GM12878 (cell line): ENCODE measurements around the gene ZNF511. TPM values are rescaled to one million over a fixed set of nuclear protein-coding genes. Genes with fewer than 3 reads are reported as not detected.

Source experiments
- ATAC-seq: fragments of 200-7000 bp; cut with Tn5 transposase; 3 replicates; pipeline ENCODE4 v1.9.1; 2020; ENCODE audit warnings: mild to moderate bottlenecking, moderate library complexity
- BruUV-seq: library from RNA; stranded (reverse); fragments of 400-500 nt; replicated peaks from 2 replicates; lab custom pipeline; 2021; lab: Mats Ljungman, UMichigan
- CTCF ChIA-PET: fragments of 300-600 bp; sonication (Branson Sonifier 250); formaldehyde crosslinking; extraction: SDS; loops from one replicate; lab custom pipeline; 2021; ENCODE audit warnings: inconsistent platforms; lab: Yijun Ruan, JAX
- POLR2A ChIA-PET: fragments of 350-600 bp; formaldehyde crosslinking; extraction: SDS; loops from one replicate; lab custom pipeline; 2021; ENCODE audit warnings: inconsistent platforms; lab: Charles Lee
- RAD21 ChIA-PET: fragments of 300-600 bp; sonication (Branson Sonifier 250); formaldehyde crosslinking; loops from one replicate; lab custom pipeline; 2023; ENCODE audit warnings: antibody characterized with exemption; ENCODE audit not compliant: unreplicated experiment; lab: Charles Lee
- SMC1A ChIA-PET: fragments of 300-600 bp; sonication (Branson Sonifier 250); formaldehyde crosslinking; loops from one replicate; lab custom pipeline; 2023; ENCODE audit not compliant: unreplicated experiment, uncharacterized antibody; lab: Charles Lee
- DNase-seq: peaks from one replicate; pipeline ENCODE4 v3.0.0-alpha.2; 2011; ENCODE audit warnings: low read depth, low spot score
- FAIRE-seq: peaks from 3 replicates; lab custom pipeline; 2011; peaks lifted over from hg19 to GRCh38; lab: Jason Lieb, UNC
- H2AFZ ChIP-seq: 2 replicates; pipeline ENCODE4 v1.6.0; 2011; ENCODE audit warnings: low read depth, low read length, control low read depth; ENCODE audit not compliant: control insufficient read depth
- H3K27ac ChIP-seq: 2 replicates; pipeline ENCODE4 v1.5.1; 2011; ENCODE audit warnings: control low read depth; ENCODE audit not compliant: control insufficient read depth, insufficient read depth
- H3K27me3 ChIP-seq, 2 experiments: replicated peaks in 1 of 2; 2 replicates each; pipeline versions ENCODE4 v1.6.0 to v1.6.1; 2011; ENCODE audit warnings: low read length in 1 of 2; ENCODE audit not compliant: control insufficient read depth in 2 of 2, insufficient read depth in 2 of 2
- H3K36me3 ChIP-seq, 2 experiments: 2 replicates each; pipeline ENCODE4 v1.5.1; 2011; ENCODE audit warnings: low read length in 1 of 2; ENCODE audit not compliant: control insufficient read depth in 2 of 2, insufficient read depth in 2 of 2
- H3K4me1 ChIP-seq: 2 replicates; pipeline ENCODE4 v1.6.1; 2011; ENCODE audit warnings: mild to moderate bottlenecking, low read length, moderate library complexity, mixed read lengths; ENCODE audit not compliant: control insufficient read depth, insufficient read depth
- H3K4me2 ChIP-seq: 2 replicates; pipeline ENCODE4 v1.6.0; 2011; ENCODE audit warnings: control low read depth; ENCODE audit not compliant: control insufficient read depth, insufficient read depth
- H3K4me3 ChIP-seq: fragments of 200-600 bp; sonication (generic); 2 replicates; pipeline ENCODE4 v1.5.1; 2016
- H3K79me2 ChIP-seq: 2 replicates; pipeline ENCODE4 v1.6.0; 2011; ENCODE audit warnings: low read length; ENCODE audit not compliant: control insufficient read depth, insufficient read depth
- H3K9ac ChIP-seq: 2 replicates; pipeline ENCODE4 v1.8.0; 2011; ENCODE audit warnings: low read length, control low read depth, mixed read lengths; ENCODE audit not compliant: control insufficient read depth, insufficient read depth
- H3K9me3 ChIP-seq: replicated peaks from 3 replicates; pipeline ENCODE4 v1.5.1; 2011; ENCODE audit warnings: mild to moderate bottlenecking, low read length; ENCODE audit not compliant: control insufficient read depth, insufficient read depth
- H4K20me1 ChIP-seq: 2 replicates; pipeline ENCODE4 v1.6.0; 2011; ENCODE audit not compliant: control insufficient read depth, insufficient read depth
- EP300 ChIP-seq, 2 experiments: fragments of 150-350 bp in 1 of 2; IDR thresholded peaks; 2 replicates each; pipeline ENCODE4 v1.6.1; 2011 to 2012; ENCODE audit warnings: low read depth in 2 of 2, low read length in 2 of 2, borderline replicate concordance in 1 of 2, improper control_type of control experiment in 1 of 2, inconsistent platforms in 1 of 2; ENCODE audit not compliant: control insufficient read depth in 1 of 2
- IKZF2 ChIP-seq, 2 experiments: fragments of 450-650 bp; IDR thresholded peaks; 2 replicates each; pipeline ENCODE4 v1.6.1; 2017; ENCODE audit warnings: mild to moderate bottlenecking in 2 of 2, moderate library complexity in 2 of 2
- LARP7 ChIP-seq: fragments of 450-650 bp; IDR thresholded peaks from 2 replicates; pipeline ENCODE4 v1.6.1; 2017; ENCODE audit warnings: mild to moderate bottlenecking
- MEF2B ChIP-seq: fragments of 450-650 bp; IDR thresholded peaks from 2 replicates; pipeline ENCODE4 v1.6.1; 2018; ENCODE audit warnings: mild to moderate bottlenecking, moderate library complexity; ENCODE audit not compliant: partially characterized antibody, poor library complexity, severe bottlenecking
- MTA2 ChIP-seq: fragments of 450-650 bp; IDR thresholded peaks from 2 replicates; pipeline ENCODE4 v1.6.1; 2016; ENCODE audit warnings: low read depth, mild to moderate bottlenecking, moderate library complexity
- MYC ChIP-seq: IDR thresholded peaks from 2 replicates; pipeline ENCODE4 v1.6.1; 2011; ENCODE audit warnings: mild to moderate bottlenecking, low read length, moderate library complexity, inconsistent platforms; ENCODE audit not compliant: insufficient read depth, insufficient replicate concordance, insufficient read length, severe bottlenecking
- NRF1 ChIP-seq: conservative IDR thresholded peaks from 2 replicates; pipeline ENCODE4 v1.6.1; 2011; ENCODE audit warnings: mild to moderate bottlenecking, low read depth, low read length, improper control_type of control experiment
- WGBS: methylation state at CpG from one replicate; pipeline ENCODE4 v1.1.6; 2016; ENCODE audit warnings: low lambda C conversion rate; ENCODE audit not compliant: insufficient replicate concordance, insufficient coverage; ENCODE audit errors: missing lambda C conversion rate; 5-methylcytosine and 5-hydroxymethylcytosine counted together
- in situ Hi-C: fragments of 300-500 bp; cut with MboI; formaldehyde crosslinking; loops from 9 replicates; pipeline ENCODE4 v1.14.3; 2018; ENCODE audit warnings: mixed read lengths
- intact Hi-C: fragments of 100-400 bp; cut with micrococcal nuclease; formaldehyde crosslinking; loops from one replicate; pipeline ENCODE4 v1.14.2; 2022; ENCODE audit not compliant: unreplicated experiment
- polyA plus RNA-seq, 11 experiments: library from polyadenylated mRNA; depleted of rRNA in 4 of 11; unstranded in 6 of 11; stranded (reverse) in 5 of 11; fragments of >200 nt; fragmentation: Nextera tagmentation in 4 of 11; fragmentation: Illumina TruSeq in 1 of 11; extraction: Ambion mirVana in 4 of 11; extraction: Trizol in 1 of 11; gene quantifications; 1 replicate in 1 of 11; 2 replicates in 10 of 11; pipeline versions ENCODE4 v1.2.1 to v1.2.3, GENCODE V29; 2011 to 2016; ENCODE audit warnings: inconsistent platforms in 2 of 11, missing spikeins in 2 of 11, low read depth in 1 of 11
- total RNA-seq, 4 experiments: library from RNA; depleted of rRNA in 3 of 4; stranded (reverse); fragments of >200 nt in 3 of 4; fragmentation: Illumina TruSeq in 1 of 4; extraction: Trizol in 1 of 4; gene quantifications; 2 replicates each; pipeline versions ENCODE4 v1.2.1 to v1.2.3, GENCODE V29; 2013 to 2021
- TF ChIP-seq, protein P1 (sequence below): fragments of 450-650 bp; IDR thresholded peaks from 2 replicates; pipeline ENCODE4 v1.6.1; 2017; ENCODE audit warnings: mild to moderate bottlenecking, moderate library complexity
- TF ChIP-seq, protein P2 (sequence below): fragments of 150-350 bp; IDR thresholded peaks from 2 replicates; pipeline ENCODE4 v1.6.1; 2016; ENCODE audit warnings: low read depth, low read length

Gene ZNF511
- total and polyA plus RNA-seq, 10 of the 15 experiments (the other 5 are each of a cell fraction or from before 2014, with no cell fraction given): 0.58 to 110 (median 32.0) TPM

DNA sequence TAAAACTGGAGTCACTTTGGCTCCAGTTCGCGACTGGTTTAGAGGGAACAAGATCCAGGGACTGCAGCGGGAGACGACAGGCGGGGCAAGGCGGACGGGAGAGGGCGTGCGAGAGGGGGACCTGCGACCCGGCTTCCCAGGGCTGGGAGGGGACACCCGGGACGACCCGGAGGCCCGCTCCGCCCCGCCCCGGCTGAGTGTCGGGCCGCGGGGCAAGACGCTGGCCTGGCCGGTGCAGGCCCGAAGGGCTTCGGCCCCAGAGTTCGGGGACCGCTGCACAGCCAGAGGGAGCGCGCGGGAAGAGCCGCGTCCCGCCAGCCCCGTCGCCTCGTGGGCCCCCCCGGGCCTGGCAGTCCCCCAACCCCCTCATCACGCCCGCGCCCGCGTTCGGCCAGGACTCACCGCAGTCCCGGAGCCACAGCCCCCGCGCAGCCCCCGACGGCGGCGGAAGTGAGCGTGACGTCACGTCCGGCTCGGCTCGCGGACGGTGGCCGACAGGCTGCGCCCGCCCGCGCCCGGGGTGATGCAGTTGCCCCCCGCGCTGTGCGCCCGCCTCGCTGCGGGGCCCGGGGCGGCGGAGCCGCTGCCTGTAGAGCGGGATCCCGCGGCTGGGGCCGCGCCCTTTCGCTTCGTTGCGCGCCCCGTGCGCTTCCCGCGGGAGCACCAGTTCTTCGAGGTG lies at the start of gene ZNF511, which contains the start of gene TUBGCP2 (continued):
- no peak for TF ChIP-seq MYC
- TF ChIP-seq MEF2B: no peak
- 0 out of 4 replicates have a peak, but pooled peaks of 1 of the 2 experiments have one; percentile 27 for TF ChIP-seq EP300 (IDR thresholded peaks at IDR 0.05; ENCODE audit: borderline replicate concordance in 1 of 2, control insufficient read depth in 1 of 2, low read depth in 2 of 2, low read length in 2 of 2)
- TF ChIP-seq LARP7: peak; percentile 99
- TF ChIP-seq, protein P1, sequence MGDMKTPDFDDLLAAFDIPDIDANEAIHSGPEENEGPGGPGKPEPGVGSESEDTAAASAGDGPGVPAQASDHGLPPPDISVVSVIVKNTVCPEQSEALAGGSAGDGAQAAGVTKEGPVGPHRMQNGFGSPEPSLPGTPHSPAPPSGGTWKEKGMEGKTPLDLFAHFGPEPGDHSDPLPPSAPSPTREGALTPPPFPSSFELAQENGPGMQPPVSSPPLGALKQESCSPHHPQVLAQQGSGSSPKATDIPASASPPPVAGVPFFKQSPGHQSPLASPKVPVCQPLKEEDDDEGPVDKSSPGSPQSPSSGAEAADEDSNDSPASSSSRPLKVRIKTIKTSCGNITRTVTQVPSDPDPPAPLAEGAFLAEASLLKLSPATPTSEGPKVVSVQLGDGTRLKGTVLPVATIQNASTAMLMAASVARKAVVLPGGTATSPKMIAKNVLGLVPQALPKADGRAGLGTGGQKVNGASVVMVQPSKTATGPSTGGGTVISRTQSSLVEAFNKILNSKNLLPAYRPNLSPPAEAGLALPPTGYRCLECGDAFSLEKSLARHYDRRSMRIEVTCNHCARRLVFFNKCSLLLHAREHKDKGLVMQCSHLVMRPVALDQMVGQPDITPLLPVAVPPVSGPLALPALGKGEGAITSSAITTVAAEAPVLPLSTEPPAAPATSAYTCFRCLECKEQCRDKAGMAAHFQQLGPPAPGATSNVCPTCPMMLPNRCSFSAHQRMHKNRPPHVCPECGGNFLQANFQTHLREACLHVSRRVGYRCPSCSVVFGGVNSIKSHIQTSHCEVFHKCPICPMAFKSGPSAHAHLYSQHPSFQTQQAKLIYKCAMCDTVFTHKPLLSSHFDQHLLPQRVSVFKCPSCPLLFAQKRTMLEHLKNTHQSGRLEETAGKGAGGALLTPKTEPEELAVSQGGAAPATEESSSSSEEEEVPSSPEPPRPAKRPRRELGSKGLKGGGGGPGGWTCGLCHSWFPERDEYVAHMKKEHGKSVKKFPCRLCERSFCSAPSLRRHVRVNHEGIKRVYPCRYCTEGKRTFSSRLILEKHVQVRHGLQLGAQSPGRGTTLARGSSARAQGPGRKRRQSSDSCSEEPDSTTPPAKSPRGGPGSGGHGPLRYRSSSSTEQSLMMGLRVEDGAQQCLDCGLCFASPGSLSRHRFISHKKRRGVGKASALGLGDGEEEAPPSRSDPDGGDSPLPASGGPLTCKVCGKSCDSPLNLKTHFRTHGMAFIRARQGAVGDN: peak; percentile 78
- 0 out of 2 replicates have a peak, but pooled peaks have one; percentile 21 for TF ChIP-seq NRF1

DNA sequence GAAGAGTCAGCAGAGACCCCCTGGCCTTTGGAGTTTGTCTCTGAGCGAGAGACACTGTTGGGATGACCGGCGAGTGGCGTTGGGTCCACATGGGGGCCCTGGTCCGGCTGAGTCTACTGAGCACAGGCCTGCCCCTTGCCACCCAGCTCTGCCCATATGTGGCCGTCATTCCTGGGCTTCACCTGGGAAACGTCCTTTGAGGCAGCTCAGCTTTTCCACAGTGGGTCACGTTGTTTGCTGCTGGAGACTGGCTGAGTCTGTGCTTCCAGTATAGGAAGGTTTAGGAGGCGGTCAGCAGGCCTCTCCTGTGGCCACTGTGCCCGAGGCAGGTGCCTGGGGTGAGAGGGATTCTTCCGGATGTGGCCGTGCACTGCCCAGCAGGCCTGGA lies 49.1 kb upstream of the ZNF511 start:
- TF ChIP-seq, protein P2, sequence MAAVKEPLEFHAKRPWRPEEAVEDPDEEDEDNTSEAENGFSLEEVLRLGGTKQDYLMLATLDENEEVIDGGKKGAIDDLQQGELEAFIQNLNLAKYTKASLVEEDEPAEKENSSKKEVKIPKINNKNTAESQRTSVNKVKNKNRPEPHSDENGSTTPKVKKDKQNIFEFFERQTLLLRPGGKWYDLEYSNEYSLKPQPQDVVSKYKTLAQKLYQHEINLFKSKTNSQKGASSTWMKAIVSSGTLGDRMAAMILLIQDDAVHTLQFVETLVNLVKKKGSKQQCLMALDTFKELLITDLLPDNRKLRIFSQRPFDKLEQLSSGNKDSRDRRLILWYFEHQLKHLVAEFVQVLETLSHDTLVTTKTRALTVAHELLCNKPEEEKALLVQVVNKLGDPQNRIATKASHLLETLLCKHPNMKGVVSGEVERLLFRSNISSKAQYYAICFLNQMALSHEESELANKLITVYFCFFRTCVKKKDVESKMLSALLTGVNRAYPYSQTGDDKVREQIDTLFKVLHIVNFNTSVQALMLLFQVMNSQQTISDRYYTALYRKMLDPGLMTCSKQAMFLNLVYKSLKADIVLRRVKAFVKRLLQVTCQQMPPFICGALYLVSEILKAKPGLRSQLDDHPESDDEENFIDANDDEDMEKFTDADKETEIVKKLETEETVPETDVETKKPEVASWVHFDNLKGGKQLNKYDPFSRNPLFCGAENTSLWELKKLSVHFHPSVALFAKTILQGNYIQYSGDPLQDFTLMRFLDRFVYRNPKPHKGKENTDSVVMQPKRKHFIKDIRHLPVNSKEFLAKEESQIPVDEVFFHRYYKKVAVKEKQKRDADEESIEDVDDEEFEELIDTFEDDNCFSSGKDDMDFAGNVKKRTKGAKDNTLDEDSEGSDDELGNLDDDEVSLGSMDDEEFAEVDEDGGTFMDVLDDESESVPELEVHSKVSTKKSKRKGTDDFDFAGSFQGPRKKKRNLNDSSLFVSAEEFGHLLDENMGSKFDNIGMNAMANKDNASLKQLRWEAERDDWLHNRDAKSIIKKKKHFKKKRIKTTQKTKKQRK: no peak
- 0 out of 4 replicates have a peak, but pooled peaks of 1 of the 2 experiments have one; percentile 2 for TF ChIP-seq IKZF2 (IDR thresholded peaks at IDR 0.05)
- TF ChIP-seq MTA2: no peak
- Histone ChIP-seq H3K27ac (no peak overlapping the region), H3K79me2 (no peaks in the 10 kb centered on the region), H4K20me1 (no peaks in the 10 kb centered on the region), H3K4me1 (peaks cover 30% of the 10 kb centered on the region), H3K4me2 (no peak overlapping the region), H3K4me3 (no peak overlapping the region), H3K9me3 (no peaks in the 10 kb centered on the region), H3K27me3 (no peaks in the 10 kb centered on the region), H3K9ac (no peak overlapping the region), H2AFZ (no peak overlapping the region), H3K36me3 (peaks cover 0 to 1% of the 10 kb centered on the region in 2 experiments; a peak in 1 of 4 replicates)
- ChIA-PET RAD21 (no interaction called here), POLR2A (no interaction called here), SMC1A (interaction anchor here (1.5 kb wide), 1 partner anchor 70 kb away, joined by 4 read pairs; no protein-coding TSS in a partner anchor), CTCF (interaction anchor here (1.0 kb wide), 1 partner anchor 44 kb away, joined by 3 read pairs; no protein-coding TSS in a partner anchor)
- FAIRE-seq (no peak), DNase-seq (no peak), ATAC-seq (no peak)
- WGBS: 65% methylated on average over 12 of the region's 12 CpGs
- in situ Hi-C loops (no loop called here), intact Hi-C loops (no loop called here)
- no TSS peak for BruUV-seq
